Frontal cortex (tissue), 4 donors: ENCODE measurements around the gene GNGT2. TPM values are rescaled to one million over a fixed set of nuclear protein-coding genes. Genes with fewer than 3 reads are reported as not detected.
"Not testable (repeated sequence)": the region's sequence is repeated elsewhere in the genome, so short reads cannot be mapped to it uniquely, and the experiment has no call there.

Source experiments
- DNase-seq, 2 donors: peaks; one replicate each; pipeline ENCODE4 v3.0.0; 2012; ENCODE audit warnings: low spot score in 2 of 2
- FAIRE-seq: peaks from 2 replicates; lab custom pipeline; 2012; peaks lifted over from hg19 to GRCh38; lab: Jason Lieb, UNC
- total RNA-seq: library from RNA; depleted of rRNA; stranded (reverse); fragments of >200 nt; gene quantifications from one replicate; pipeline ENCODE4 v1.2.3, GENCODE V29; 2014
- donor health status: control.
- donor health status: control.
- donor health status: control.

Gene GNGT2
- total RNA-seq, 1 donor from 2014 or later: not detected

DNA sequence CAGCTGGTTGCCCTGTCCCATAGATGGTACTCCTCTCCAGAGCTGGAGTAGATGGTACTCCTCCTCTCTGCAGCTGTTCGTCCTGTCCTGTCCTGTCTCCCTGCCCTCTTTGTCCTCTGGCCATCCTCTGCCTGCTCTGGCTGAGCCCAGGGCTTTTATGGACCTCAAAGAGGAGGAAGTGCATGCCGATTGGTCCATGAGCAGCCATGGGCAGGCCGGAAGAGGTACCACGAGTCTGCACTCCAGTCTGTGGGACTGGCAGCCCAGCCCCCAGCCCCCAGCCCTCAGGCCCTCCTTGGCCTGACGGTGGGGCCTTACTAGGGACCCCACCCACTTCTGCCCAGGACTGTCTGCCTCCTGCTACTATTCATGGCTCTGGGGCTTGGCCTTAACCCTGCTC is 27.0 kb downstream of the GNGT2 start:
- FAIRE-seq (no peak), DNase-seq (no peak)

DNA sequence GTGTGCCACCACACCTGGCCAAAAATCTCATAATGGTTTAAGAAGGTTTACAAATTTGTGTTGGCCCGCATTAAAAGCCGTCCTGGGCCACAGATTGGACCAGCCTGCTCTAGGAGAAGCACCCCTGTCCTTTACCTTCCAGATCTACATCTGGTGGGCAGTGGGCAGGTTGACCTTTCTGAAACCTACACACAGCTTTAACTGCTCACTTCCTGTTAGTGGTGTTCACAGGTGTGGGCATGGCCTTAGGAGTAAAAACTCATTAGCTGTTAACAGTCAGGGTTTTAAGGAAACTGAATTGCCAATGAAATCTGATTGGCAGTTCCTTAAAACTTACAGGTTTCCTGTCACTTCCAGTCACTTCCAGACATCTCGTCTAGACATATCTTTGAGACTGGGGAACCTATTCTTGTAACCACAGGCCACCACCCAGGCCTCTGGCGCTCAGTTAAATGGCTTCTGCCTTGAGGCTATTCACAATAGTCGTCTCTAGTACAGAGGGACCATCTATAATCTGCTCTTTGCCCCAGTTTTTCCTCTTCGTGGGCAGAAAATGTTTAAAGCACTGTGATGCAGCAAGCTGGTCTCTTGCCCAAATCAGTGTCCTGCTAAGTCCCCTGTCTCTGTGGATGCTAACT is 29.3 kb downstream of the GNGT2 start:
- FAIRE-seq: no peak
- DNase-seq: no peak

DNA sequence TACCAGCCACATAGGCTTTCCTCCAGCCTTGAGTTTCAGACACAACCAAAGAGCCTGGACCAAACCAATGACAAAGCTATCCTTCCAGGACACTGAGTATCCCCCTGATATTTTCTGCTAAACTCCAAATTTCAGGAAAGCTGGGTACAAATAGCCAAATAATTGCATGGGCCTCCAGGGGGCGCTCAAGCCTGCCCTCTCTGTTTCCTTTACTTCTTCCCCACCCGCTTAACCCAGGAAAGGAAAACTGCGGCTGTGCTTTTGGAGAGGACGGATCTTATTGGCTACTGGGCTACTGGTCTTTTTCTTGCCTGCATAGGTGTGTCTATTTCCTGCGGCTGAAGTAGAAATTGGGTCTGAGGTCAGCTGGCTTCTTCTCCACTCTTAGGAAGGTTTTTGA is 30.1 kb downstream of the GNGT2 start:
- DNase-seq (peak; percentile 17 to 47), FAIRE-seq (no peak)

DNA sequence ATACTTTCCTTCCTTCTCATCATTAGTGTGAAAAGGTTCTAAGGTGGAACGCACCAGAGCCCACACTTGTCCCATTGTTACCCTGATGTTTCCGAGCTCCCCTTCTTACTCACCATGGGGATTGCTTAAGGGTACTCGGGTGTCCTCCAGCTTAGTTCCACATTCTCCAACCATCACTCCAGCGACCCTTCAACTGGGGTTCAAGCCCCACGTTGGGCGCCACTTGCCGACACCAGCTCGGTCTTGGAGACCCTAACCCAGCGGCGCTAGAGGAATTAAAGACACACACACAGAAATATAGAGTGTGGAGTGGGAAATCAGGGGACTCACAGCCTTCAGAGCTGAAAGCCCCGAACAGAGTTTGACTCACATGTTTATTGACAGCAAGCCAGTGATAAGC is 34.4 kb downstream of the GNGT2 start:
- FAIRE-seq, DNase-seq: not testable (repeated sequence)

DNA sequence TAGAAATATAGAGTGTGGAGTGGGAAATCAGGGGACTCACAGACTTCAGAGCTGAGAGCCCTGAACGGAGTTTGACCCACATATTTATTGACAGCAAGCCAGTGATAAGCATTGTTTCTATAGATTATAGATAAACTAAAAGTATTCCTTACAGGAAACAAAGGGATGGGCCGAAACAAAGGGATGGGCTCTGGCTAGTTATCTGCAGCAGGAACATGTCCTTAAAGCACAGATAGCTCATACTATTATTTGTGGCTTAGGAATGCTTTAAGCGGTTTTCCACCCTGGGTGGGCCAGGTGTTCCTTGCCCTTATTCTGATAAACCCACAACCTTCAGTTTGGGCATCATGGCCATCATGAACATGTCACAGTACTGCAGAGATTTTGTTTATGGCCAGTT is 39.7 kb downstream of the GNGT2 start:
- DNase-seq, FAIRE-seq: not testable (repeated sequence)

DNA sequence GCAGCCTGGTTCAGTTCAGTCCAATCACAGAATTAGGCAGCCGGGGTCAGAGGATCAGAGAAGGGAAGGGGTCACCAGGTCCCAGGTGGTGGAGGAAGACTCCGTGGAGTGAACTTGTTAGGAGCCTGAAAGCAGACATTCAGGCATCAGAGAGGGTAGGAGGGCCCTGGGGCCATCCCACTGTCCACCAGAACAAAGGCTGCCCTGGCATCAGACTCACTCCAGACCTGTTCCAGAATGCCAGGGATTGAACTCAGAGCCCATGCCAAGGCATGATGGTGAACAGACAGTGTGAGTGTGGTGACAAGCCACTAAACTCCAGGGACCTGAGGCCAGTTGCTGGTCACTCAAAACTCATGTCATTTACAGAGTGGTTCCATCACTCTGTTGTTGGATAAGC is 40.2 kb downstream of the GNGT2 start:
- no peak for DNase-seq
- no peak for FAIRE-seq

DNA sequence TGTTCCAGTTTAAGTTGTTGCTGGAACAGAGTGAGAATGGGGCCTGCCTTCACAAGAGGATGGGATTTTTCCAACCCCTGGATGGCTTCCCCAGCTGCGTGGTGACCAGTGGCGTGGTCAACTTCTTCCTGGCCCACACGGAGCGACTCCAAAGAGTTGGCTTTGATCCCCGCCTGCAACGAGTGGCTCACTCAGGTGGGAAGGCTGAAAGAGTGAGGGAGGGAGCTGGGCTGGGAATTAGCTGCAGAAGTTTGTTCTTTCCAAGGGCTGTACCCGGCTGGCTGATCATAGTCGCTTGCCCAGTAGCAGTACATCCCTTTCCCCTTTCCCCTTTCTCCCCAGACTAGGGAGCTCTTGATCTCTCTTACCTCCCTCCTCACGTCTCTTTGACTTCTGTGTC is 41.7 kb downstream of the GNGT2 start:
- FAIRE-seq (no peak), DNase-seq (no peak)

DNA sequence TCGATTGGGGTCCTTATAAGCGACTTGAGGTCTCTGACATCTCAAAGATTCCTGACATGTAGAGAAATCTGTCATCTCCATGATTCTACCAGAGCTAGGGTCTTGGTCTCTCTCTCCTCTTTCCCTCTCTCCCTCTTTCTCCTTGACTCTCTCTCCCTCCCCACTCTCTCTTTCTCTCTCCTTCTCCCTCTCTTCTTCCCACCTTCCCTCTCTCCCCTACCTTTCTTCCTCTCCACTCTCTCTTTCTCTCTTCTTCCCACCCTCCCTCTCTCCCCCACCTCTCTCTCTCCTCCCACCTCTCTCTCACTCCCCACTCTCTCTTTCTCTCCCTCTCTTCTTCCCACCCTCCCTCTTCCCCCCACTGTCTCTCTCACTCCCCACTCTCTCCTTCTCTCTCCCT is 45.2 kb downstream of the GNGT2 start:
- FAIRE-seq: no peak
- DNase-seq: no peak

DNA sequence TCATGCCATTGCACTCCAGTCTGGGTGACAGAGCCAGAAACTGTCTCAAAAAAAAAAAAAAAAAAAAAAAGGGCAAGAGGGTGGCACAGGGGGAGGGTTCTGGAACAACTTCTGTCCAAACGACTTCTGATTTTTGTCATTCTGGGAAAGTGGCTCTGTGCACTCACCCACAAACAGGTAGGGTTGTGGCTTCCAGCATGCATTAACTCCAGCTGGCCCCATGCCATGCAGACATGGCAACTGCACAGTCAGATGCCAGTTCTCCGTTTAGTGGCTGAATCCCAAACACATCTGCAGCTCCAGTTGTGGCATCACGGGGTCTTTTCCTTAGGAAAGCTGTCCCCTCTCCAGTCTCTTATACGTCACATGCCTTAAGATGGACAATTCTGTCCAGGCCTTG is 47.5 kb downstream of the GNGT2 start:
- FAIRE-seq (no peak), DNase-seq (no peak)

DNA sequence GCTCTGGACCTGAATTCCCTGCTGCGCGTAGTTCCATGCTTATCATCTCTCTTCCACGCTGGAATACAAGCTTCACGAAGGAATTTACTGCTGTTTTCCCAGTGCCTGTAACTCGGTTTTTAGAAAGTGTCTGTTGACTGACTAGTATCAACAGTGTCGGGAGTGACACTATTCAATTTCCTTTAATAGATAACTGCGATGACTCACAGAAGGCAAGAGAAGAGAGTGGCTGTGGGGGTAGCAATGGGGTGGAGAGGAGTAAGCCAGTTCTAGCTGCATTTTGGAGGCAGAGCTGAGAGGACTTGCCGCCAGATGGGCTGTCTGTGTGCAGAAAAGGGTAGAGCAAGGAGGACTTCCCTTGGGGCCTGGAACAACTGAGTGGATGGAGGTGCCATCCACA is 52.6 kb downstream of the GNGT2 start:
- FAIRE-seq (no peak), DNase-seq (peak in 1 of 2 donors; percentile 19)

DNA sequence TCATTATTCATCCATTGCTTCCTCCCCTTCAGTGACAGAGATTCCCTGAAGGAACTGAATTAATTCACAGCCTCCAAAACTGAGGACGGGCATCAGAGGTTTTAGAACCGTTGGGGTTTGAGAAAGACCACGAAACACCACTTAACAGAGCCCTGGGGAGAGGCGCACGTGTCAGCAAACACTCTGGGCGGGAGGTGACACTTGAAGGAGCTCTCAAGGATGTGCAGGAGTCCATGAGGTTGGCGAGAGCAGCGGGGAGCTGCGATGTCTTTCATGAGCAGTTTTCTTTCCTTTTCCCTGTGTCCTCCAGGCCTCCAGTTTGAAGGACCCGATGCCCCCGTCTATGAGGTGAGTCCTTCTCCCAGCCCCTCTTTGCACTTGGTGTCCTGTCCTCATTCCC is 54.1 kb downstream of the GNGT2 start:
- FAIRE-seq (no peak), DNase-seq (no peak)

Other genes starting within 250 kb of the GNGT2 start
- not detected for gene GIP, start 242.0 kb downstream of the GNGT2 start, total RNA-seq
- gene IGF2BP1, start 213.2 kb downstream of the GNGT2 start, total RNA-seq: 0.82 TPM
- gene B4GALNT2, start 77.8 kb downstream of the GNGT2 start, total RNA-seq: not detected
- 0.41 TPM for gene ABI3, start 133 bp upstream of the GNGT2 start, total RNA-seq
- 1.6 TPM for gene PHOSPHO1, start 20.2 kb upstream of the GNGT2 start, total RNA-seq
- gene ZNF652, start 151.7 kb upstream of the GNGT2 start, total RNA-seq: 28.5 TPM
- gene PHB1, start 204.3 kb upstream of the GNGT2 start, total RNA-seq: 47.7 TPM